Activated gamma-delta T cell (primary cell): ENCODE results near the gene LAMTOR5.
A peak's percentile ranks its signal among the peaks of the same experiment; 100 is the strongest.
"Not testable (repeated sequence)": the region's sequence is repeated elsewhere in the genome, so short reads cannot be mapped to it uniquely, and the experiment has no call there.

ENCODE experiments used
- DNase-seq: peaks from one replicate; lab custom pipeline; 2025; lab: John Stamatoyannopoulos, UW
- total RNA-seq, 2 donors: gene quantifications; one replicate each; lab custom pipeline; 2026; lab: John Stamatoyannopoulos, UW

LAMTOR5 gene
- 30.8 to 32.4 reads per million in 2 donors for total RNA-seq

DNA sequence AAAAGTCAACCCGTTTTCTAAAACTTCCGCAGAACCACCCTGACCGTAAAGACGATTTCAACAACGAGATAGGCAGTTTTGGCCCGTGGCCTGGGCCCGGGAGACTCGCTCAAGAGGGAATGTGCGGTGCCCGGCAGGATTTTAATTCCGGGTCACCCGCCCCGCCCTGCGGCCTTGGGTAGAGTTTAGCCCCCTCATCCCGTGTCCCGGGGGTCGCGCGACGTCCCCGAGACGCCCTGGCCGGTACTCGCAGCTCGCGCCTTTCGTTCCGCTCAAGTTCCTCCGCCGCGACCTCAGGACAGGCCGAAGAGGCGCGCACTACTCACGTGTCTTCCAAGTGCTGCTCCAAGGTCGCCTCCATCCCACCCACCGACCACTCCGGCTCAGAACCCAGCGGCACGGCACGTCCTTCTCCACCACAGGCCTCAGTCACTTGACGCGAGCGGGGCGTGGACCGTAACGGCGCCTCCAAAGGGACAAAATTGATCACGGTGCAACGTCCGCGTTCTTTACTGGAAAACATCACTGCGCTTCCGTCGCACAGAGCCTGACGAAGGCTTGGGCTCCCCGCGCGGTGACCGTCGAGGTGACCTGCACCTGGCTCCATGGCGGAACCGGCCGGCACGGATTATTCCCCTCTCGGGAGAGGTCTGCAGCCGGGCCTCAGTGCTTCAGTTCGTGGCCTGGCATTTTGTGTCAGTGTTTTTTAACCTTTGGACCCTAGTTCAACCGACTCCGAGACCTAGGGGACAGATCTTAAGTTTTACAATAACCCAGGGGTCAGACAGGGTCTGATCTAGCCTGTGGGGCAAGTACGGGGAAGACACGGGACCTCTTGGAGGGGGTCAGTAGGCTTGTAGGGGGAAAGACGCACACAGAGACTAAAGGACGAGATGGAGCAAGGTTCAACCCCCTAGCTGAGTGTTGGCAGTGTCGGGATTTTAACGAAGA lies at the start of gene LAMTOR5:
LAMTOR5 (minus strand) TSS at position 435 of the 951 bp plus-strand sequence; CDS start at position 361, 74 bp downstream.
- peak; percentile 73 for DNase-seq

DNA sequence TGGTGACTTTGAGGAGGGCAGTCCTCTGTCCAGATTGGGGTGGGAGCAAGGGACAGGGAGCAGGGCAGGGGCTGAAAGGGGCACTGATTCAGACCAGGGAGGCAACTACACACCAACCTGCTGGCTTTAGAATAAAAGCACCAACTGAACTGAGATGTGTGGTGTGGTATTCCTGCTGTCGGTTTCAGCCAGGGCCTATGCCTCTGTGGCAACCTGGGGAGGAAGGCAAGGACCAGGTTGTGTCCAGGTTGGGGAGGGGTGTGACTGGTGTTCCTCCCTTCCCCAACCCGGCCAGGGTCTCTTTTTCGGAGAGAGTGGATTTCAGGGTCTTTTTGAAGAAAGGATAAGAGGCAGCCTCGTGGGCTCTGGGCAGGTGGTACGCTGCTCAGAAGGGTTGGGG lies 49.7 kb upstream of the LAMTOR5 start:
- DNase-seq: no peak

DNA sequence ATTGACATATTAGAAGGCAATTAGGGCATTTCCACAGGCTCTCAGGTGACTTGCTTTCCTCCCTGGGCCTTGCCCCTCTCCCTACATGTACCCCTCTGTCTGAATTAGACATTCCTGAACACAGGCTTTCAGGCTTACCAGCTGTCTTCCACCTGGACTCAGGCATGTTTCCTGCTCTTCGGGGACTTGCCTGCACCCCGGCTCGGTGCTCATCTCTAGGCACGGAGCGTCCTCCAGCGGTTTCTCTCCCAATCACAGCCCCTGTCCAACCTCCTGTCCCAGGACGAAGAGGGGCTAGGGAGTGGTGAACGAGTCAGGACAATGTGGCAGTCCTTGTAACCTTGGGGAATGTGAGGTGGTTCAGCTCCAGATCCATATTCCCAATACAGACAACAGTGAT lies 47.7 kb upstream of the LAMTOR5 start:
- no peak for DNase-seq

DNA sequence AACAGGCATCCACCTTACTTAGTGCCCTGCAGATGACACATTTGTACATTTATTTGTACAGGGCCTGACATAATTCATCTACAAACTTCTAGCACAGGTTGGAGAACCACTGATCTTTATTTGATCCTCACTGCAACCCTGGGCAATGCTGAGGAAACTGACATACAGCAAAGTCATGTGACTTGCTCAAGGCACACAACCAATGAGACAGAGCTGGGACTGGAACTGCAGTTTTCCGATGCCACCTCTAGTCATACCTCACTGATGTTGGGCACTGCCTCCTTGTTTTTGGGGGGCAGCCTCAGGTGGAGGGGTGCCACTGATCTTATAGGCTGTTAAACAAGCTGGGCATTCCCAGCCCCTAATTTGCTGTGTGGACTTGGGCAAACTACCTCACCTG lies 46.8 kb upstream of the LAMTOR5 start:
- DNase-seq: no peak

DNA sequence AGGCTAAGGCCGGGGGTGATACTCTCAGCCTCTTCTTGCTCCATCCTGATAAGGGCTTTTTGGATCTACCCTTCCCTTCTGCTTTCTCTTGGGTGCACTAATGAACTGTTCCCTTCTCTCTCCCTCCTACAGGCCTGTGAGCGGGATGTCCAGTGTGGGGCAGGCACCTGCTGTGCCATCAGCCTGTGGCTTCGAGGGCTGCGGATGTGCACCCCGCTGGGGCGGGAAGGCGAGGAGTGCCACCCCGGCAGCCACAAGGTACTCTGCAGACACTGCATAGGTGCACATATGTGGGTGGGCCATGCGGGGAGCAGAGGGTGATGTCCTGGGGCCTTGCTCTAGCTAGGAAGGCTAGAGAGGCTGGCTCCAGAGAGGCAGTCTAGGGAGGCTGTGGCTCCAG lies 46.3 kb upstream of the LAMTOR5 start:
- no peak for DNase-seq

DNA sequence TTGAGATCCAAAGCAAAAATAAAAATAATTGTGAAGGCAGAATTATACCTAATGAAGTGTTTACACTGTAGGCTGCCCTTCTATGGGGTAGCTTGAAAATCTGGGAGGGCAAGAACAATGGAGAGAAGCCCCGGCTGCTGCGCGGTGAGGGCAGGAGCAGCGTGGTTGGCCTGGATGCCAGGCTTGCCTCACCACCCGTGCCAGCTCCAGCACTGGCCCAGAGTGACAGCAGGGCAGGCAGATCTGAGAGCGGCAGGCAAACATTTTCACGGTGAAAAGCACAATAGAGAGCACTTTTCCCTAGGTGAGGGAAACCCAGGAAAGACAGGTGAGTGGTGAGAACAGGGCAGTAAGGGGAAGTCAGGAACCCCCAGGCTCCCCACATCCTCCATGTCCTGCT lies 44.8 kb upstream of the LAMTOR5 start:
- no peak for DNase-seq

DNA sequence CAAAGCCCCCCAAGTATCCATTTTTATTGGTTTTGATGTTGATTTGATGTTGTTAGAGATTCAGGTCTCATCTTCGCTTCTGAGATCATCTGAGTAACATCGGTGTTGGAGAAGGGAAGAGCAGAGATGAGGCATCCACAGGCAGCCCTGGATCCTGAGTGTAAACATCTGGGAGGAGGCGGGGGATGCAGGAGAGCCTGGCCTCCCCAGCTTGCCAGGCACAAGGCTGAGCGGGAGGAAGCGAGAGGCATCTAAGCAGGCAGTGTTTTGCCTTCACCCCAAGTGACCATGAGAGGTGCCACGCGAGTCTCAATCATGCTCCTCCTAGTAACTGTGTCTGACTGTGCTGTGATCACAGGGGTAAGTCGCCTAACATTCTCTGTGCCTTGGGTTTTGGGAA lies 43.4 kb upstream of the LAMTOR5 start, which contains the start of gene PROK1:
PROK1 (plus strand) TSS at position 221 of the 400 bp plus-strand sequence; CDS start at position 289, 68 bp downstream.
- DNase-seq: no peak

DNA sequence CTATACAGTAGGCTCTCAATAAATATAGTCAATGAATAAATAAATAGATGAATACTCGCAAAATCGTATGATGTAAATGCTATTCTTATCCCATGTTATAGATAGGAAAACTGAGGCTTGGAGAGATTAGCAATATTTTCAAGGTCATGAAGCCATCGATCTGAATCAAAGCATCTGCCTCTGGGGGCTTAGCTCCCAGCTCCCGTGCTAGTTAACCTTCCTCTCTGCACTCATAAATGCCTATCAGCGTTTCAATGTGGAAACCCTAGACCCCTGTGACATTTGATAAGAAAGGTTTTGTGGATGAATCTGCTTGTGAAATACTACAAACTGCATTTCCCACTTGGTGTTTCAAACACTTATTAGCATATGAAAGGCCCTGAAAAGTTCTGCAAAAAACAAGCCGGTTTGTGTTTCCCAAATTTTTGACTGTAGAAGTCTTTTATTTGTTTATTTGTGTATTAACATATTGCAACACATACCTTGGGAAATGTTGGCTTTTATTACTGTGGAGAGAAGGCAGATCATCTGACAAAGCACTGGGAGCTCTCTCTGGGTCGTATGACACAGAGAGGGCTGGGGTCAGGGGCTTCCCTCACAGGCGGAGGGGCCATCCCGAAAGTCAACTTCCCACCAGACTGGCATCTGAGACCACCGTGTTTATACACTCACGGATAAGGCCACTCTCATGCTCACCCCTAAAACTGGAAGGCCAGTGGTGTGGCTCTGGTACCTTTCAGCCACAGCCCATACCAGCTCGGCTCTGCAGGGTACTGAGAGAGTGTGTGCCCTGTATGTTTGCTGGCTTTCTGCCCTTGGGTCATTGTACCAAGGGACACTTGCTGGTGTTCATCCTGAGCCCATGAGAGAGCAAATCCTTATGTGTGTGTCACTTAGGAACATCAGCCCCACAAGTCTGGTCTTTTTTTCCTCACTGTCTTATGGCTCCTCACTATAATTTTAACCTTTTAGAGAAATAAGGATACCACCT lies 42.5 kb upstream of the LAMTOR5 start:
- DNase-seq: no peak

DNA sequence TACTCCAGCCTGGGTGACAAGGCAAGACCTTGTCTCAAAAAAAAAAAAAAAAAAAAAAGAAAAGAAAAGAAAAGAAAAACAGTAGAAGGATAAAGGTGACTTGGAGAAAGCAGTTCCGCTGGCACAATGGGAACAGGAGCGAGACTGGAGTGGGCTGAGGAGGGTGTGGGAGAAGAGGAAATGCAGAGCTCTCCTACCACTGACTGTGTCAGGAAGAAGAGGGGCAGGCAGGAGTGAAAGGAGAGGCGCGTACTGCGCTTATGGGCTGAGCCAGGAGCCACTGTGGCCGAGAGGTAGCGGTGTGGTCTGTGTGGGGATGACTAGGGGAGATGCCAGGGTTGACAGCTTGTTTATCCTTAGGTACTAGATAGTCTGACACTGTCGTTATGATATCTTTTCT lies 37.1 kb upstream of the LAMTOR5 start:
- no peak for DNase-seq

DNA sequence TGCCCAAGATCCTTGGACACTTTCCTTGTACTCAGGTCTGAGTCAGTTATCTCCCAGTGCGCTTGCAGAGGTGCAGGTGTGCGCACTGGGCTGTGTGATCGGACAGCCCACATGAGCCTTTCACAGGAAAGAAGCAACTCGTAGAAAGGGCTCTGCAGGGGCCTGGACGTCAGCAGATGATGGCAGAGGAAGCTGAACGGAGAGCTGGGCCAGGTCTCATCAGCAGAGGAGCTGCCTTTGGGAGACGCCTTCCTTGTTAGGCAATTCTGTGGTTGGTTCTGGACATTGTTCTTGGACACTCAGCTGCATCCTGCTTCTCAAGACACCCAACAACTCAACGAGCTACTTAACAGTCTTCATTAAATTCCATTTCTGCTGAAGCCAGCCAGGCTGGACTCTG lies 36.0 kb upstream of the LAMTOR5 start:
- no peak for DNase-seq

DNA sequence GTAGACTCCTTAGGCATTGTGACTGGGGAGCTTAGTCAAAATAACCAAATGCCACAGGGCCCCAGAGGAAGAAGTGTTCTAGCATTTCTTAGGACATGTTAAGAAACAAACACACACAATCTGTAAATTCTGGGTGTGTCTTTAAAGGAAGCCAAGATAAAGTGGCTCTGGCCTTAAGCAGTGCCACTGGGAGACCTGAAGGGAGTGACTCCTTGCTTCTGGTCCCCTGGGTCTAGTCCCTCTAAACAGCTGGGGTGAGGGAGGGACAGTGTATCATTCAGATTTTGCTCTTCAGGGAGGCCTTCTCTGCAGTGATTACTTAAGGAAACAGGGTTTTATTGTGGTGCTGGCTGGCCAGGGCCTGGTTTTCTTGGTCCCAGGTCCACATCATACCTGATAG lies 34.4 kb upstream of the LAMTOR5 start:
- DNase-seq: no peak

DNA sequence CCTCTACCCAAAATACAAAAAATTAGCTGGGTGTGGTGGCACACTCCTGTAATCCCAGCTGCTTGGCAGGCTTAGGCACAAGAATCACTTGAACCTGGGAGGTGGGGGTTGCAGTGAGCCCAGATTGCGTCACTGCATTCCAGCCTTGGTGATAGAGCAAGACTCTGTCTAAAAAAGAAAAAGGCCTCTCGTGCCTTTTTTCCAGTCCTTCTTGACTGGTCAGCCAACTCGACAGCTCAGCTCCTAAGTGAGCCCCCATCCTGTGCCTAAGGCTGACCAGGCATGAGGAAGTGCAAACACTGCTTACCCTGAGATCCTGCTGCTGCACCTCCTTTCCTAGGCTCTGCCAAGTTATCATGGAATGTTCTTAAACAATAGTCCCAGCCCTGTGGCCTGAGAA lies 33.4 kb upstream of the LAMTOR5 start:
- DNase-seq: no peak

DNA sequence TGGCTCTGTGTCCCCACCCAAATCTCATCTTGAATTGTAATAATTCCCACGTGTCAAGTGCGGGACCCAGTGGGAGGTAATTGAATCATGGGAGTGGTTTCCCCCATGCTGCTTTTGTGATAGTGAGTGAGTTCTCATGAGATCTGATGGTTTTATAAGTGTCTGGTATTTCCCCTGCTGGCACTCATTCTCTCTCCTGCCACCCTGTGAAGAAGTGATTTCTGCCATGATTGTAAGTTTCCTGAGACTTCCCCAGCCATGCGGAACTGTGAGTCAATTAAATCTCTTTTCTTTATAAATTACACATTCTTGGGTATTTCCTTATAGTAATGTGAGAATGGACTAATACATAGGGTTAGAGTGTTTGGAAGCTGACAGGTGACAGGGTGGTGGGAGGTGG lies 32.4 kb upstream of the LAMTOR5 start:
- not testable (repeated sequence) for DNase-seq

DNA sequence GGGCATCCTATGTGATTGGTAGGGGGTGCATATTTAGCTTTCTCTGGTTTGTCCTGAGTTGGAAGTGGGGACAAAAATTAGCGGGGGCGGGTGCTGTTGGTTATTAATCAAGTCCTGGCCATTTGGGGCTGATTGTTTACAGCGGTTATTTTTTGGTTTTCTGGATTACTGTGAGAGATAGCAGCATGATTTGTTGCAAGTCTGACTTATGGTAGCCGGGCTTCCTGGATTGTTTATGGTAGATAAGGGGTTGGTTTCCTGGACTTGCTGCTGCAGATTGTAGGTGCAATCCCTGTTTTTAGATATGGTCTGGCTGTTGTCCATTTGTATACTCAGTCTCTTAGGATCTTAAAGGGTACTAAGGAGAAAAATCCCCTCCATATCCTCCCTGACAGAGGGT lies 31.4 kb upstream of the LAMTOR5 start:
- DNase-seq: no peak

DNA sequence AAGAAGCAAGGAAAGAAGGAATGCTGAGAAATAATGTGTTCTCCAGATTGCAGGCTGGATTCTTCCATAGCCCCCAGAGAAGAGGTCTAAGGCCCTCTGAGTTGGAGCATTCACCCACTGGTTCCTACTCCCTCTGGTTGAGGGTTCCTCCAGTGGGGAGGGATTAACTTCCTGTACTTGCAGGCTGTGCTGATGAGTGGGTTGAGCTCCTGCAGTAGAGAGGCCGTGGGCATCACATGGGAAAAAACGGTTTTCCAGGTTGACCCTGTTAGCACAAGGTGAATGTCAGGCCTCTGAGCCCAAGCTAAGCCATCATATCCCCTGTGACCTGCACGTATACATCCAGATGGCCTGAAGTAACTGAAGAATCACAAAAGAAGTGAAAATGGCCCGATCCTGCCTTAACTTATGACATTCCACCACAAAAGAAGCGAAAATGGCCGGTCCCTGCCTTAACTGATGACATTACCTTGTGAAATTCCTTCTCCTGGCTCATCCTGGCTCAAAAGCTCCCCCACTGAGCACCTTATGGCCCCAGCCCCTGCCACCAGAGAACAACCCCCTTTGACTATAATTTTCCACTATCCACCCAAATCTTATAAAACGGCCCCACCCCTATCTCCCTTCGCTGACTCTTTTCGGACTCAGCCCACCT lies 30.3 kb upstream of the LAMTOR5 start:
- DNase-seq: not testable (repeated sequence)

DNA sequence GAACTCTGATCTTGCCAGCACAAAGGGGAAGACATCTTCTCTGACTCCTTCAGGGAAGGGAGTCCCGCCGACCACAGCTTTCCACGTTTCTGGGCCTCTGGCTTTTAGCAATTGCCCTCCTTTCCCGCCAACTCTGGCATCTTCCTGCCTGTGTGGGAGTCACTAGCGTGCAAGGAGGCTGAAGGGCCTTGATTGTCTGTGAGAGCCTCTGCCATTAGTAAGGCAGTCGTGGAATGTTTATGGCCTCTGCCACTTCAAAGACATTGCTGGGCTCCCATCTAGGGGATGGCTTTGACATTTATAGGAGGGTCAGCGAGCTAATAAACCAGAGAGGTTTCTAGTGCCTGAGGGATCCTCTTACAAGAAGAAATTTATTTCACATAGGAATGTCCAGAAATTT lies 29.1 kb upstream of the LAMTOR5 start:
- DNase-seq: no peak

DNA sequence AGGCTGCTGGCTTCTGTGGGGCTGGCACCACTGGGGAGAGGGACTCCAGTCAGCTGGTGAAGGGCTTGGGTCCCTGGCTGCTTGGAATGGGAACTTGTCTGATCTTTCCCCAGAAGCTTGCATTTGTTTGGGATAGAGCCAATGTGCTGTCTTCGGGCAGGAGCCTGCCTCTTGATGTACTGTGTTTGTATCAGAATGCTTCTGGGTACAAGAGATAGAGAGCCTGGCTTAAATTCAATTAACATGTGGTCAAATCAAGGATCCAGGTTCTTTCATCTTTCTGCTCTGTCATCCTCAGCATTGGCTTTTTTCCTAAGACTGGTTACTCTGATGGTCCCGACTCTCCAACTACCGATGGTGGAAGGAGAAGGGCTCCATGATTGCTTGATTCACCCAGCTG lies 27.5 kb upstream of the LAMTOR5 start:
- DNase-seq: no peak

DNA sequence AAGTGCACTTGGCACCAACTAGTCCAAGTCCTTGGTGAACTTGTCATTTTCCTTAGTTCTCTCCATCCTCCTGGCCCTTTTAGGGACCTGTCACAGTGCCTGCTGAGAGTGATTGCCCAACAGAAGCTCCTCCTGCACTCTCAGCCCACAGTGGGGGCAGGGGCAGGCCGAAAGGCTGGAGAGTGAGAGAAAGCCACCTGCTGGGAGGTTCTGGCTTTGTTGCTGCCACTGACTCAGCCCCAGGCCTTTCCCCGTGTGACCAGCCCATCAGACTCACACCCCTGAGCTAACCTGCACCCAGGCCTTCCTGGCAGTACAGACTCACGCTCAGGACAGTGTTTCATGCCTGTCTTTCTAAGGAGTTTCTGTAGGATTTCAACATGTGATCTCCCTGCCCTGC lies 26.3 kb upstream of the LAMTOR5 start:
- no peak for DNase-seq

DNA sequence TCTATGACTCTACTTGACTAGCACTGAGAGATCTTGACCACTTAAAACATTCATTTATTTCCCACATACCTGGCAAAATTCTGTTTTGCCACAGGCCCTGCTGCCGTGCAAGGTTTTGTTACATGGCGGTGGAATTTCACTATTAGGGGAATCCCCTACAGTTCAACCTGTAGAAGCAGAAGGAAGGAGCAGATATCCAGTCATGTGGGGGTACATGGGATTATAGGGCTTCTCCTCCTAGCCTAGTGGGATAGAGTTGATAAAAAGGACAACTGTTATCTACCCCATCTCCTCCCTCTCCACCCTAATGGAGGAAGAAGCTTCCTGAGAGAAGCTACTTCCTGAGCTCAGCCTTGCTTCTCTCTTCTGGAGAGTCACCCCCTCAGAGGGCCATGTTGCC lies 25.7 kb upstream of the LAMTOR5 start:
- no peak for DNase-seq

DNA sequence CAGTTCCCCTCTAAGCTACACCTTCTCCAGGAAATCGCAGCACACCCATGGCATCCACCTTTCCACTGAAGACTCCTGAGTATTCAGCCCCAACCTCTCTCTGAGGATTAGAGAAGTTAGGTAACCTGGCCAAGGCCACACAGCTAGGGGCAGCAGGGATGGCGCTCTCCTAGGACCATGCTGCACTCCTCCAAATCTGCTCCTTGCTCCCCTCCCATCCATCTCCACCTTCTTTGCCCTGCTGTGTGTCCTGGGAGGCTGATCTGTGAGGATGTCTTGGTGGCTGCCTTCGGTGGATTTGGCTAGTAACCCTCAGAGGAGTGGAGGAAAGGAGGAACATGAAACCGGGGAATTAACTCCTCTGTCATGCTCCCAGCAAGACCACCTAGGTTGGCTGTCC lies 23.4 kb upstream of the LAMTOR5 start:
- DNase-seq: no peak

DNA sequence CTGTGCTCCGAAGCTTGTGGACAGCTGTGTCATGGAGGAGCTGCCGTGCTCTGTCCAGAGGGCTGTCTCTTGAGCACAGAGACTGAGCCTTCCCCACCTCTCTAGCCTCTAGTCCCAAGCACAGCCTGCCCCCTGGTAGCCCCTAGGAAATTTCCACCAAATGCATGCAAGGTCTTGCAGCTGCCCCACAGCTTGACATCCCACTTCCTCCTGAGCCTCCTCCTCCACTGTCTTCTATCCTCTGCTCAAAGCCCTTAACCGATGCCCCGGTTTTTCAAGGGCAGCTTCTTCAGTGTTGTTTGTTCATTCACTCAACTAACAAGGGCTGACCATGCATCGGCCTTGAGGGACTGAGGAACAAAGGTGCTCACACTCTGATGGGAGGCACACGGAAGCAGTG lies 22.9 kb upstream of the LAMTOR5 start:
- no peak for DNase-seq

DNA sequence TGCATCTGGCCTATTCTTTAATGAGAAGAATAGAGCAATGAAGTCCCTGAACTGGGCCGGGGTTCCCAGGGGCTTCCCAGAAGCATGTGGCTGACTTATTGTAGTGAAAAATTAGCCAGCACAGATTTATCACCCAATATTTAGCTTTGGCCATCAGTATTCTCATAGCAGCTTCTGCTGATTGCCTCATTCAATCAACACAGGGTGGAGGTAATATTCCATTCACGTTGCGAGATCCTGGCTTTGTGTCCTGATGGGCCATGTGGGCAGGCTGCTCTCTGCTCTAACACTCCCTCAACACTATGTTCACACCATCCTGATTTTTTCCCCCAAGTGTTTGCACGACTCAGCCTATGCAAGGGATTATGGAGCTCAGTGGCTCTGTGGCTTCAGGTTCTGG lies 21.5 kb upstream of the LAMTOR5 start:
- no peak for DNase-seq
